ENCODE data around the gene HOXD9.

DNA sequence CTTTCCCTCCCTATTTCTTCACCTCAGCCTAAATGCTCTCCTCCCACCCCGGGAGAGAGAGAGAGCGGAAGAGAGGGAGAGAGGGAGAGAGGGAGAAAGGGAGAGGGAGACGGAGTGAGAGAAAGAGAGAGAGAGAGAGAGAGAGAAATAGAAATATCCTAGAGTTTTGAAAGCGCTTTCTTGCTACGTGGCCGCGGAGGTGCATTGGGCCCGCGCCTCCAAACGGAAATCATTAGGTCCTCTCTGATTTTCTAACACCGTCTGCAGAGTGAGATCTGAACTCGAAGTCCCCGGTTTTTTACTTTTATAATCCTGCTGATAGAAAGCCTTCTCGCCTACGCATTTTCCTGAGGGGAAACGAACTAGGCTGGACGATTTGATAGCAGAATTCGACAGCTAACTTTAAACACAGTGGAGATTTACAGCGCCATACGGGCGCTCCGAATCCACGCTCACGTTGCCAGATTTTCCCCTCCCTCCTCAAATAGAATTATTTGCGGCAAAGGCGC, 37.9 kb upstream of the HOXD9 start:
- TF ChIP-seq, protein P1, sequence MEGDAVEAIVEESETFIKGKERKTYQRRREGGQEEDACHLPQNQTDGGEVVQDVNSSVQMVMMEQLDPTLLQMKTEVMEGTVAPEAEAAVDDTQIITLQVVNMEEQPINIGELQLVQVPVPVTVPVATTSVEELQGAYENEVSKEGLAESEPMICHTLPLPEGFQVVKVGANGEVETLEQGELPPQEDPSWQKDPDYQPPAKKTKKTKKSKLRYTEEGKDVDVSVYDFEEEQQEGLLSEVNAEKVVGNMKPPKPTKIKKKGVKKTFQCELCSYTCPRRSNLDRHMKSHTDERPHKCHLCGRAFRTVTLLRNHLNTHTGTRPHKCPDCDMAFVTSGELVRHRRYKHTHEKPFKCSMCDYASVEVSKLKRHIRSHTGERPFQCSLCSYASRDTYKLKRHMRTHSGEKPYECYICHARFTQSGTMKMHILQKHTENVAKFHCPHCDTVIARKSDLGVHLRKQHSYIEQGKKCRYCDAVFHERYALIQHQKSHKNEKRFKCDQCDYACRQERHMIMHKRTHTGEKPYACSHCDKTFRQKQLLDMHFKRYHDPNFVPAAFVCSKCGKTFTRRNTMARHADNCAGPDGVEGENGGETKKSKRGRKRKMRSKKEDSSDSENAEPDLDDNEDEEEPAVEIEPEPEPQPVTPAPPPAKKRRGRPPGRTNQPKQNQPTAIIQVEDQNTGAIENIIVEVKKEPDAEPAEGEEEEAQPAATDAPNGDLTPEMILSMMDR (IDR thresholded peaks at IDR 0.05): no peak
- TF ChIP-seq POLR2A (IDR thresholded peaks at IDR 0.05): no peak

Measured in body of pancreas (tissue), 4 donors.